Measurements from ENCODE around the gene RBM6. TPM values are rescaled to one million over a fixed set of nuclear protein-coding genes. Genes with fewer than 3 reads are reported as not detected.

Gene RBM6
- total RNA-seq, 1 donor from 2014 or later, result 53.9 TPM

GRCh38 chr3:50095352-50095998 is 155.5 kb downstream of the RBM6 start:
- Mint-ChIP-seq H3K27ac (ENCODE audit: unreplicated experiment) (no peak overlapping the region), H3K4me3 (ENCODE audit: unreplicated experiment) (peak overlapping the region; percentile 41)
- no peak for FAIRE-seq

GRCh38 chr3:50100386-50100785 is 160.4 kb downstream of the RBM6 start:
- H3K79me2 ChIP-seq (ENCODE audit: insufficient read depth, low read length), result peaks cover 54% of the 10 kb centered on the region
- H3K27ac ChIP-seq (ENCODE audit: low read depth, low read length), result no peak overlapping the region
- H3K27ac Mint-ChIP-seq (ENCODE audit: unreplicated experiment), result no peak overlapping the region
- H3K27me3 ChIP-seq (ENCODE audit: insufficient read depth, low read length), result no peaks in the 10 kb centered on the region
- H3K9me3 ChIP-seq (ENCODE audit: insufficient read depth, low read depth, low read length), result no peaks in the 10 kb centered on the region
- TF ChIP-seq EZH2 (IDR thresholded peaks at IDR 0.05; ENCODE audit: insufficient read depth, low read length) (no peak), CTCF (IDR thresholded peaks at IDR 0.05; ENCODE audit: insufficient read depth, low read depth, low read length) (no peak)
- peaks cover 26% of the 10 kb centered on the region for H3K36me3 Mint-ChIP-seq (ENCODE audit: low read depth, unreplicated experiment)
- H3K4me1 Mint-ChIP-seq (ENCODE audit: low read depth, unreplicated experiment), result peaks cover 4% of the 10 kb centered on the region
- no peak overlapping the region for H3K4me3 ChIP-seq (ENCODE audit: insufficient read depth, low read depth, low read length)
- H4K20me1 ChIP-seq (ENCODE audit: insufficient read depth, low read length), result peaks cover 93% of the 10 kb centered on the region
- no peaks in the 10 kb centered on the region for H3K4me1 ChIP-seq (ENCODE audit: insufficient read depth, low read length)
- H3K9me3 Mint-ChIP-seq (ENCODE audit: unreplicated experiment), result no peaks in the 10 kb centered on the region
- H3K4me3 Mint-ChIP-seq (ENCODE audit: unreplicated experiment), result no peak overlapping the region
- peaks cover 82% of the 10 kb centered on the region for H3K36me3 ChIP-seq (ENCODE audit: insufficient read depth, low read length)
- H3K9ac ChIP-seq (ENCODE audit: low read length), result no peak overlapping the region
- no peak for FAIRE-seq
- H2AFZ ChIP-seq (ENCODE audit: low read depth, low read length), result no peak overlapping the region
- no peaks in the 10 kb centered on the region for H3K27me3 Mint-ChIP-seq (ENCODE audit: low read depth, unreplicated experiment)
- no peak for DNase-seq (ENCODE audit: low read depth)
- H3K4me2 ChIP-seq (ENCODE audit: low read length), result no peak overlapping the region

More at GRCh38 chr3:50095352-50095998, 155.5 kb downstream of the RBM6 start:
- Histone ChIP-seq H3K9ac (ENCODE audit: low read length) (no peak overlapping the region), H3K4me2 (ENCODE audit: low read length) (no peak overlapping the region), H3K27me3 (ENCODE audit: insufficient read depth, low read length) (no peaks in the 10 kb centered on the region), H3K27ac (ENCODE audit: low read depth, low read length) (no peak overlapping the region), H3K79me2 (ENCODE audit: insufficient read depth, low read length) (peaks cover 72% of the 10 kb centered on the region), H3K9me3 (ENCODE audit: insufficient read depth, low read depth, low read length) (no peaks in the 10 kb centered on the region), H3K4me1 (ENCODE audit: insufficient read depth, low read length) (peaks cover 5% of the 10 kb centered on the region), H4K20me1 (ENCODE audit: insufficient read depth, low read length) (peaks cover 85% of the 10 kb centered on the region), H3K36me3 (ENCODE audit: insufficient read depth, low read length) (peaks cover 73% of the 10 kb centered on the region), H2AFZ (ENCODE audit: low read depth, low read length) (no peak overlapping the region), H3K4me3 (ENCODE audit: insufficient read depth, low read depth, low read length) (no peak overlapping the region)
- no peaks in the 10 kb centered on the region for H3K9me3 Mint-ChIP-seq (ENCODE audit: unreplicated experiment)
- no peak for TF ChIP-seq CTCF (IDR thresholded peaks at IDR 0.05; ENCODE audit: insufficient read depth, low read depth, low read length)
- H3K4me1 Mint-ChIP-seq (ENCODE audit: low read depth, unreplicated experiment), result peaks cover 11% of the 10 kb centered on the region
- no peak for DNase-seq (ENCODE audit: low read depth)
- peaks cover 26% of the 10 kb centered on the region for H3K36me3 Mint-ChIP-seq (ENCODE audit: low read depth, unreplicated experiment)
- H3K27me3 Mint-ChIP-seq (ENCODE audit: low read depth, unreplicated experiment), result no peaks in the 10 kb centered on the region

Data from astrocyte (in vitro differentiated cells and primary cell).